NB4 (cell line): ENCODE results near the gene RIPOR1.

ENCODE experiments used
- DNase-seq: peaks from one replicate; pipeline ENCODE4 v3.0.0; 2010; ENCODE audit warnings: low read depth
- H3K4me3 ChIP-seq: one replicate; pipeline ENCODE4 v1.5.1; 2011; ENCODE audit warnings: mild to moderate bottlenecking, low read depth, low read length, moderate library complexity
- MAX ChIP-seq: IDR thresholded peaks from 2 replicates; pipeline ENCODE4 v1.6.1; 2011; ENCODE audit warnings: low read depth, low read length
- MYC ChIP-seq: IDR thresholded peaks from 2 replicates; pipeline ENCODE4 v1.6.1; 2011; ENCODE audit warnings: low read depth, low read length
- POLR2A ChIP-seq: IDR thresholded peaks from 2 replicates; pipeline ENCODE4 v1.6.1; 2011; ENCODE audit warnings: mild to moderate bottlenecking; ENCODE audit not compliant: insufficient read length; ENCODE audit errors: extremely low read depth
- TF ChIP-seq, protein P1 (sequence below): IDR thresholded peaks from one replicate; pipeline ENCODE4 v1.5.1; 2012; ENCODE audit warnings: low read depth, low read length

RIPOR1 gene

DNA sequence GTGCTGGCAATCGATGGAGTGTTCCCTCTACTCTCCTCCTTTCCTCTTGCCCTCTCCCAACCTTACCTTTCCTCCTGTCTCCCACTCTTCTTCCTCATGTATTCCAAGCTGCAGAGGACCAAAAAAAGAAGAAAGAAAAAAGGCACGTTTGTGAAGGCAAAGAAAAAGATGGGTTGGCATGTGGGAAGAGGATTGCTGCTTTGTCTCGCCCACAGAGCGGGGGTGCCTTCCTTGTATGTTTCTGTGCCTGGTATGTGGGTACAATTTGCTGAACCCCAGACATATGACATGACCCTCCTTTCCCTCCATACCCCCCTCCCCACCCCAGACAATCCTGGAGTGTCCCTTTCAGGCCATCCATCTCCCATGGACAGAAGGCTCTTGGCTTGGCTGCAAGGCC is 20.6 kb downstream of the RIPOR1 start:
- no peak for DNase-seq
- TF ChIP-seq, protein P1, sequence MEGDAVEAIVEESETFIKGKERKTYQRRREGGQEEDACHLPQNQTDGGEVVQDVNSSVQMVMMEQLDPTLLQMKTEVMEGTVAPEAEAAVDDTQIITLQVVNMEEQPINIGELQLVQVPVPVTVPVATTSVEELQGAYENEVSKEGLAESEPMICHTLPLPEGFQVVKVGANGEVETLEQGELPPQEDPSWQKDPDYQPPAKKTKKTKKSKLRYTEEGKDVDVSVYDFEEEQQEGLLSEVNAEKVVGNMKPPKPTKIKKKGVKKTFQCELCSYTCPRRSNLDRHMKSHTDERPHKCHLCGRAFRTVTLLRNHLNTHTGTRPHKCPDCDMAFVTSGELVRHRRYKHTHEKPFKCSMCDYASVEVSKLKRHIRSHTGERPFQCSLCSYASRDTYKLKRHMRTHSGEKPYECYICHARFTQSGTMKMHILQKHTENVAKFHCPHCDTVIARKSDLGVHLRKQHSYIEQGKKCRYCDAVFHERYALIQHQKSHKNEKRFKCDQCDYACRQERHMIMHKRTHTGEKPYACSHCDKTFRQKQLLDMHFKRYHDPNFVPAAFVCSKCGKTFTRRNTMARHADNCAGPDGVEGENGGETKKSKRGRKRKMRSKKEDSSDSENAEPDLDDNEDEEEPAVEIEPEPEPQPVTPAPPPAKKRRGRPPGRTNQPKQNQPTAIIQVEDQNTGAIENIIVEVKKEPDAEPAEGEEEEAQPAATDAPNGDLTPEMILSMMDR = no peak
- no peak for TF ChIP-seq MAX
- no peak for TF ChIP-seq POLR2A
- TF ChIP-seq MYC = no peak
- no peak overlapping the region for H3K4me3 ChIP-seq

GRCh38 chr16:67549936-67550335 is 21.3 kb downstream of the RIPOR1 start:
- no peak overlapping the region for H3K4me3 ChIP-seq
- no peak for DNase-seq
- TF ChIP-seq MYC (no peak), POLR2A (no peak), MAX (no peak)
- TF ChIP-seq, protein P1 = no peak

- TF ChIP-seq MYC (no peak), POLR2A (no peak), MAX (no peak)
- TF ChIP-seq, protein P1 = no peak
- no peak overlapping the region for H3K4me3 ChIP-seq
- DNase-seq = no peak
Measured at GRCh38 chr16:67551091-67551490, 22.5 kb downstream of the RIPOR1 start.

- TF ChIP-seq MAX = no peak
- TF ChIP-seq, protein P1 = no peak
- TF ChIP-seq POLR2A = no peak
- TF ChIP-seq MYC = no peak
- DNase-seq = no peak
- H3K4me3 ChIP-seq = no peak overlapping the region
Measured at GRCh38 chr16:67551972-67552371, 23.3 kb downstream of the RIPOR1 start.

DNA sequence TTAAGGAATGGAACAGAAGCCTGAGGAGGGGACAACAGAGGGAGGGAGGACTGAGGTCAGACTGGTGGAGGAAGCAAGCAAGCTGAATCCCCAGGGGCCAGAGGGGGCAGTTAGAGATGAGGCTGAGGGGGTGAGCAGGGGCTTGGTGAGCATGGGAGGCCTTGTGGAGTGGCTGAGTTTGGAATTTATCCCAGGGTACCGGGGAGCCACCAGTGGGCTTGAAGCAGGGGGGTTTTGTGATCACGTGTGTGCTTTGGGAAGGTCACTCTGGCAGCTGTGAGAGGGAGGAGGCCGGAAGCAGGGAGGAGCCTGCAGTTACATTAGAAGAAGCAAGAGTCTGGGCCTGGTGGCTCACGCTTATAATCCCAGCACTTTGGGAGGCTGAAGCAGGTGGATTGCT is 23.8 kb downstream of the RIPOR1 start:
- no peak overlapping the region for H3K4me3 ChIP-seq
- peak; percentile 65 for DNase-seq
- TF ChIP-seq MYC (no peak), MAX (peak; percentile 69)

DNA sequence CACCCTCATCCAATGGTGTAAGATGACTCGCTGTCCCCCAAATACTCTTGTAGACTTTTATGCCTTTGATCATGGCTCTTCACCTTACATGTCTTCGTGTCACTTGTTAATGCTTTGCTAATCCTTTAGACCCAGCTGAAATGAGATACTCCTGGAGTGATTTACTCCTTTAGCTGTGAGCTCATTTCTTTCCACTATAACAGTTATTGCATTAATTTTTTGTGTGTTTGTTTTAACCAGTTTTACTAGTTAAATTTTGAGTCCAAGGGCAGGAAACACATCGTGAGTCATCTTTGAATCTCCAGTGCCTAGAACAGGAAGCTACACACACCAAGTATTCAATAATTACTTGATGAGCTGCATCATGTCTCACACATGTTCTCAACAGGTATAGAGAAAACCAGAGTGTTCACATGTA is 27.2 kb downstream of the RIPOR1 start:
- TF ChIP-seq MYC (peak; percentile 31; the same call in 1 of the 2 replicates), MAX (0 out of 2 replicates have a peak, but pooled peaks have one; percentile 40), POLR2A (no peak)
- TF ChIP-seq, protein P1 = no peak
- H3K4me3 ChIP-seq = peak overlapping the region; percentile 11
- DNase-seq = peak; percentile 82
